Activated T-cell treated with anti-CD3 and anti-CD28 coated beads, Interleukin-2, amount 50 U/mL, for 1 hour (primary cell): ENCODE measurements around the gene DST.
"Not testable (repeated sequence)": the region's sequence is repeated elsewhere in the genome, so short reads cannot be mapped to it uniquely, and the experiment has no call there.

ENCODE experiments used
- DNase-seq: peaks from one replicate; pipeline ENCODE4 v3.0.0-alpha.2; 2020

The DST gene

GRCh38 chr6:56514395-56514794, 128.3 kb downstream of the DST start:
- DNase-seq, result no peak

GRCh38 chr6:56513631-56514030, 129.1 kb downstream of the DST start:
- no peak for DNase-seq

GRCh38 chr6:56511591-56511990, 131.1 kb downstream of the DST start:
- DNase-seq, result no peak

- DNase-seq, result no peak
Observed at GRCh38 chr6:56510984-56511531, 131.6 kb downstream of the DST start.

GRCh38 chr6:56509031-56509430, 133.7 kb downstream of the DST start:
- DNase-seq, result no peak

GRCh38 chr6:56507517-56507916, 135.2 kb downstream of the DST start:
- no peak for DNase-seq

- no peak for DNase-seq
Observed at GRCh38 chr6:56505512-56506260, 137.0 kb downstream of the DST start.

GRCh38 chr6:56501993-56502392, 140.7 kb downstream of the DST start:
- no peak for DNase-seq

GRCh38 chr6:56499095-56499494, 143.6 kb downstream of the DST start:
- no peak for DNase-seq

GRCh38 chr6:56497691-56498090, 145.0 kb downstream of the DST start:
- no peak for DNase-seq

GRCh38 chr6:56497240-56497639, 145.4 kb downstream of the DST start:
- no peak for DNase-seq

GRCh38 chr6:56496650-56497049, 146.0 kb downstream of the DST start:
- not testable (repeated sequence) for DNase-seq

GRCh38 chr6:56495654-56496053, 147.0 kb downstream of the DST start:
- no peak for DNase-seq

GRCh38 chr6:56491606-56492328, 150.9 kb downstream of the DST start:
- no peak for DNase-seq

GRCh38 chr6:56490993-56491392, 151.7 kb downstream of the DST start:
- no peak for DNase-seq

GRCh38 chr6:56489559-56489958, 153.1 kb downstream of the DST start:
- DNase-seq, result no peak

GRCh38 chr6:56488281-56488680, 154.4 kb downstream of the DST start:
- no peak for DNase-seq

- DNase-seq, result no peak
Observed at GRCh38 chr6:56486681-56487080, 156.0 kb downstream of the DST start.

- DNase-seq, result no peak
Observed at GRCh38 chr6:56484669-56485068, 158.0 kb downstream of the DST start.

GRCh38 chr6:56483929-56484328, 158.8 kb downstream of the DST start:
- DNase-seq, result no peak

- no peak for DNase-seq
Observed at GRCh38 chr6:56482525-56482924, 160.2 kb downstream of the DST start.

- no peak for DNase-seq
Observed at GRCh38 chr6:56481957-56482356, 160.7 kb downstream of the DST start.

- DNase-seq, result no peak
Observed at GRCh38 chr6:56480654-56481337, 161.9 kb downstream of the DST start.

GRCh38 chr6:56480246-56480645, 162.4 kb downstream of the DST start:
- no peak for DNase-seq
